DMS114 treated with DMSO at 0.1 percent for 48 hours (cell line): ENCODE results near the gene MS4A1.
A peak's percentile ranks its signal among the peaks of the same experiment; 100 is the strongest.
"Not testable (repeated sequence)": the region's sequence is repeated elsewhere in the genome, so short reads cannot be mapped to it uniquely, and the experiment has no call there.

Experiments used
- DNase-seq: peaks from one replicate; lab custom pipeline; 2025; ENCODE audit not compliant: unreplicated experiment; lab: John Stamatoyannopoulos, UW

The MS4A1 gene

DNA sequence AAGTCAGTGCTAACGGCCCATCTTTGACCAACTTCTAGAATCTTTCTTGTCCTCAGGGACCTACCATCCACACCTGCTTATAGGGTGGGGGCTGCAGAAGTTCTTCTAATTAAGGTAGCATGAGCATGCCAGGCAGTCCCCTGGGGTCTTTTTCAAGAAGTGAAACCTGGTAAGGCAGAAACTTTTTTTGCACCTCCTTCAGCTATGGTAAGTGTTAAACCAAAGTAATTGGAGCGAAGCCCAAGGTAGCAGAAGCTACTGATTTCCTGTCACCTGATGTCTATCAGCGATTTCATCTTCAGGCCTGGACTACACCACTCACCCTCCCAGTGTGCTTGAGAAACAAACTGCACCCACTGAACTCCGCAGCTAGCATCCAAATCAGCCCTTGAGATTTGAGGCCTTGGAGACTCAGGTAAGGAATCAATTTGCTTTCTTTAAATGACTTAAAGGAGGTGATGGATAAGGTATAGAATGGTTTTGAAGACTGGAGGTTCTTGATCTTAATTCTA is at the start of gene MS4A1:
TSS of gene MS4A1 (plus strand) at position 317 of the 512 bp plus-strand sequence. CDS start 6,528 bp downstream, outside the sequence.
- DNase-seq = no peak

- DNase-seq = no peak
These were observed 35.6 kb upstream of the MS4A1 start for GRCh38 chr11:60420015-60420414.

DNA sequence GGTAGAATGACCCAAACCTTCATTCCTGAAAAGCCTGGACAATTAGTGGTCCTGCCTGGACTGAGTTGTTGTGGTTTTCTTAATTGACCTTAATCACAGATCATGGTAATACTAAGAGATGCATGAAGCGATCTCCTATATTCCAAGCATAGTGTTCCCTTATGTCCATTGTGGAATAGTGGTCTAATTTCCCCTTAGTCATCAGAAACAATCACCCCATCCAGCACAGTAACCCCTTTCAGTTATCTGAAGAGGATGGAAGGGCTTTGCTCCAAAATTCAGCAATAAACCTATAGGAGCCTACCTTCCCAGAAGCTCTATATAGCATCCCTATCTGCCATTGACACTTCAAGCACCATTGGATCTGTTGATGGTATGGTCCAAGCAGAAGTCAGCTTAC is 33.0 kb upstream of the MS4A1 start:
- no peak for DNase-seq

DNA sequence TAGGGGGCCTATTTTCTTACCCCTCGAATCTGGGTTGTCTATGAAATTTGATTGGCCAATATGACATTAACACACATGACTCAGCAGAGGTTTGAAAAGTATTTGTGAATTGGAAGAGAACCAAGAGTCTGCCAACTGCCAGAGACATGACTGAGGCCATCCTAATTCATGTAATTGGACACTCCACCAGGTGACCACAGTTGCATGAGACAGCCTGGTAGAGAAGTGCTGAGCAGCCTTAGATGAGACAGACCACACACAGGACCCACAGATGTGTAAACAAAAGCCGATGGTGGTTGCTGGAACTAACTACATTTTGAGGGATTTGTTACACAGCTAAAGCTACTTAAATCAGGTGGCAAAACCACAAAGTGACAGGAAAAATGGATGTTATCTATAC is 27.1 kb upstream of the MS4A1 start:
- no peak for DNase-seq

- no peak for DNase-seq
These were observed 26.4 kb upstream of the MS4A1 start, which contains the start of gene MS4A5 for GRCh38 chr11:60429272-60429671. MS4A5 (plus strand) TSS chr11:60429572; CDS start chr11:60429675, 103 bp downstream.

GRCh38 chr11:60431251-60431650 is 24.4 kb upstream of the MS4A1 start:
- no peak for DNase-seq

DNA sequence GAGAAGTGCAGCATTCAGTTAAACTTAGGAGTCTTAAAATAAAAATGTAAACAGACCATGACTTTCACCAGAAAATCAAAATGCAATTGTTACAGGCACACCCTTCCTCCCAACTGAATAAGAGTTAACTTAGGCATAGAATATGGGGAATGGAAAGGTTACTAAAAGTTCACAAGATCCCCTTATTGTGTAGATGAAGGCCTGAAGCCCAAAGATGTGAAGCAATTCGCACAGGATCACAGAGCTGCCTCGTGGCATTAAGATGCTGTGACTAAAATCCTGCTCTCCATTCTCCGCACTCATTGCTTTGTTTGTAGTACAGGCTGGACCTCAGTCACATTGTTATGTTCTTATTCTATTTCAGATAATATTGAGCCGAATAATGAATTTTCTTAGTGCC is 22.2 kb upstream of the MS4A1 start:
- DNase-seq = no peak

DNA sequence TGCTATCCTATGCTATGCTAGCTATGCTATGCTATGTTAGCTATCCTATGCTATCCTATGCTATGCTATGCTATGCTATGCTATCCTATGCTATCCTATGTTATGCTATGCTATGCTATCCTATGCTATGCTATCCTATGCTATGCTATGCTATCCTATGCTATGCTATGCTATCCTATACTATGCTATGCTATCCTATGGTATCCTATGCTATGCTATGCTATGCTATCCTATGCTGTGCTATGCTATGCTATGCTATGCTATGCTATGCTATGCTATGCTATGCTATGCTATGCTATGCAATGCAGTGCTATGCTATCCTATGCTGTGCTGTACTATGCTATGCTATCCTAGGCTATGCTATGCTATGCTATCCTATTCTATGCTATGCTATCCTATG is 8.6 kb upstream of the MS4A1 start:
- no peak for DNase-seq

DNA sequence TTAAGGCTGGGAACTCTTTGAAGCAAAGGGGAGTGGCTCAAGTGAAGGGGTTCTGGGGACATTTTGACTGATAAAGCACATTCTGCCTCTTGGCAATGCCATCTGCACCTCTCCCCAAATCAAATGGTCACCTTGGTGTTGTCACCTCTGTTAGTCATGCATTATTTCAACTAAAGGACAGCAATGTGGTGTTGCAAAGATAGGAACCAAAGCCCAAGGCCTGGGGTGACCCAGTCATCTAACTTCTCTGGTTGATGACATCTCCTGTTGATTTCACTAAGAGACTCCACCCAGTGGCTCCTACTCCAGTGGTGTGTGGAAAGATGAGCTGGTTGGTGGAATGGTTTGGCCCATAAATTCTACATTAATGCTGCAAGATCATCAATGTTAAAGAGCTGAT is 7.8 kb upstream of the MS4A1 start:
- DNase-seq = no peak

GRCh38 chr11:60451185-60451584 is 4.5 kb upstream of the MS4A1 start:
- not testable (repeated sequence) for DNase-seq

- no peak for DNase-seq
These were observed 1.4 kb upstream of the MS4A1 start for GRCh38 chr11:60454212-60454611.

GRCh38 chr11:60457576-60457975 is 1.9 kb downstream of the MS4A1 start:
- no peak for DNase-seq

- no peak for DNase-seq
These were observed 3.7 kb downstream of the MS4A1 start for GRCh38 chr11:60459345-60459744.

- no peak for DNase-seq
These were observed 13.2 kb downstream of the MS4A1 start for GRCh38 chr11:60468829-60469228.

GRCh38 chr11:60469723-60470122 is 14.1 kb downstream of the MS4A1 start:
- no peak for DNase-seq

- DNase-seq = no peak
These were observed 21.4 kb downstream of the MS4A1 start for GRCh38 chr11:60477035-60477445.

GRCh38 chr11:60482361-60482760 is 26.7 kb downstream of the MS4A1 start:
- DNase-seq = no peak

DNA sequence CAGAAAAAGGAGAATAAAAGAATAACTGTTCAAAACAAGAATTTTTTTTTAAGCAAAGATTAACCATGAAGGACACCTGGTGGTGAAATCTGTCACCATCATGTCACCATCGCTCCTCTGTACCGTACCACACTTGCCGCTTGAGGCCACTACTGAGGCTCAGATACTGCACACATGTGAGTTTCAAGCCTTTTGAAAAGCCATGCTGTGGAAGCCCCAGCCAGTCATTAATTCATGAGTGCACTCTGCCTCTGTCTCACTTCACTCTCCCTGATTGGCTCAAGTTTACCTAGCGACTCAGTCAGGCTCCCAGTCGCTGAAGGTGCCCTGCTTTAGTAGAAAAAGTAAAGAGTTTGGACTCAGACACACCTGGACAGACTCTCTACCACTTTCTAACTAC is 30.3 kb downstream of the MS4A1 start:
- peak; percentile 2 for DNase-seq

DNA sequence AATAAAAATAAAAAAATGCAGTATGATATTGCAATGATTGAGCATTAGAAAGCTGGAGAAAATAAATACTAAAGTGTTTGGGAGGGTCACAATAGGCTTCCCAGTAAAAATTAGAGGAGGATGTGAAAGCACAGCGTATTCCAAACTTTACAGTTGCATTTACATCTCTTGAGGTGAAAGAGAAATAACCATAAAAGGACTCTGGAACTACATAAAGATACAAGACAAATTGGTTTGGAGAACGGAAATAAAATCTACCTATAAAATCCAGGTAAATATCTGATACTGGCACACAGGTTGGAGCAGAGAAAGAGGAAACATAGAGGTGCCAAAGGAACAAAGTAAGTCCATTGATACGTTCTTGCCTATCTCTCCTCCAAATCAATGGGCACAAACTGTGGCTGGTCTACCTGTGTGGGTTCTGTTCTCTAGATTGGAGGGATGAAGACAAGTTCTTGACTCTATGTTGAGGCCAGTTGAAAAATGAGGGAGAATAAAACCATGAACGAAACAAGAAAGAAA is 36.9 kb downstream of the MS4A1 start, which contains the start of gene MS4A12:
TSS of gene MS4A12 (plus strand) at position 291 of the 522 bp plus-strand sequence. CDS start 4,541 bp downstream, outside the sequence.
- DNase-seq = no peak

GRCh38 chr11:60493454-60493853 is 37.8 kb downstream of the MS4A1 start:
- DNase-seq = no peak

- DNase-seq = no peak
These were observed 42.8 kb downstream of the MS4A1 start for GRCh38 chr11:60498399-60498798.

- no peak for DNase-seq
These were observed 43.2 kb downstream of the MS4A1 start for GRCh38 chr11:60498853-60499252.

GRCh38 chr11:60500276-60500910 is 44.7 kb downstream of the MS4A1 start:
- no peak for DNase-seq
